GM18517 (cell line): ENCODE data around the gene HOXB4.

ENCODE experiments used
- ATAC-seq: cut with Tn5 transposase; IDR thresholded peaks from one replicate; pipeline ENCODE4 v1.9.1; 2021; ENCODE audit warnings: mild to moderate bottlenecking, moderate library complexity; ENCODE audit not compliant: unreplicated experiment

HOXB4 gene

DNA sequence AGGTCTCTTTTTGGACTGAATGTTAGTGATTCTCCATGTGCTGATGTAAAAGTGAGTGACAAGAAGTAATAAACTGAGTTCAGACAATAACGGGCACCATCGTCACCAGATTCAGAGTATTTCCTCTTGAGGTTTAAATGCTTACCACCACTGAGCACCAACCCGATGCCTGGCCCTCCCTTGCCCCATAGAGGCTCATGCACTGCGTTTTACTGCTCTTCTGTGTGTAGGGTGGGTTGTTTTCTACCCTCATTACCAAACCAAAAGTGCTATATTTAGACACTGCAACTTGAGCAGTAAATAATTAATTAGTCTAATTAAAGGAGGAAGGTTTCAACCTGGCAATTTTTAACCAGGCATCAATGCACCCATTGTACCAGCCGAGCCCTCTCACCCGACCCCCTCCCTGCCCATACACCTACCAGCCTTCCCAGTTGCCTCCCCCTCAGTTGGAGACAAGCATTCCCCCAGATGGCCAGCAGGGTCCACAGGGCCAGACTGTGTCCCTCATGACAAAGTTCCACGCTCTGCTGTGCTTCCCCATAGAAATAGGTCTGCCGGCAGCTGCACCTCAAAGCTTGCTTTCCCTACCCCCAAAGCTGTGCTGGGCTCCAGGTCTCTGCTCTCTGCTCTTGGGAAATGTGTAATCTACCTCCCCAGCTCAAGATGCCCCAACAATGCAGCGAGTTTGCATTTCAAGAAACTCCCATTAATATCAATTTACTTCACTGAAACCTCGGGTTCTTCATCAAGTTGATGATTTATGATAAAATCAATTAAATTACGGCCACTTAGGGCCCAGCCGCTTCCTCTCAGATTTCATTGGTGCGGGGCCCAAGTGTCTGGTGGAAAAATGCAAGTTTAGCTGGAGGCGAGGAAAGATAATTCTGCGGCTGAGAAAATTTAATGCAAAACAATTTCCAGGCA, 16.0 kb downstream of the HOXB4 start:
- ATAC-seq = peak; percentile 64

DNA sequence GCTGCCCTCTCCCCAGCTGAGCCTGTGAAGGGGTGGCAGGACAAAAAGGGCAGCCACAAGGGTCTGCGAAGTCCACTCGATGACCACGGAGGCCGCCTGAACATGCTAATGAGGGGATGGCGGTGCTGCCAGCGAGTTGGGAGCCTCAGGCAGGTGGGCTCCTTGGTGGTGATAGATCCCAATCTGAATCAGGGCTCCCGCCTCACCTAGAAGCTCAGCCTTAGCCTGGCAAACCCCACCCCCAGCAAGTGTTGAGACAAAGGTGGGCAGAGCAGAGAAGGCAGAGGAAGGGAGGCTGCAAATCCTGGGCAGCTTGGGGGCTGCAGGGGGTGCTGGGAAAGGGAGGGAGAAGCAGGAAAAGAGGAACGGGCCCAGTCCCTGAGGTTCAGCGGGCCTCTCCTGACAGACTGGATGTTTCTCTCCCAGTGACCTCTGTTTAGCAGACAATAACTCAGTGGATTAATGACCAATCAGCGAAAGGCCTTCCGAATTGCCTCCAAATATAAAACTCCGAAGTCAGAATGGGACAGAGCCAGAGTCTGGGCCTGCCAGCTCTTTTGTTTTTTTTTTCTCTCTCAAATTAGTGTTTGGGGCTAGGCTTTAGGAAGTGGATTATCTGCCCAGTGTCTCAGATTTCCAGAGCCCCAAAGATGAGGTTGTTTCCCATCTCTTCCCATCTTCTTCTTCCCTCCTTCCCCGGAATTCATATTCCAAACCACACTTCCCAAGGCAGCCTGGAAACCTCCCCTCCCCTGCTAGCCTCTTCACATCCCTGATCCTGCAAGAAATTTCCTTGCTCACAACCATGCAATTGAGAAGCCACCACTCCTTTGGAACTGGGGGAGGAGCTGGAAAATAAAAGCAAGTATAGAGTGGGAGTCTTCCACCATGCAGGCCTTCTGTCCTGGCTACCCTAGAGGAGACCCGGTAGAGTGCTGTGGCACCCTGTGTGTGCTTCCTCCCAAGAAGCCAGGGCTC, 18.0 kb downstream of the HOXB4 start:
- no peak for ATAC-seq

DNA sequence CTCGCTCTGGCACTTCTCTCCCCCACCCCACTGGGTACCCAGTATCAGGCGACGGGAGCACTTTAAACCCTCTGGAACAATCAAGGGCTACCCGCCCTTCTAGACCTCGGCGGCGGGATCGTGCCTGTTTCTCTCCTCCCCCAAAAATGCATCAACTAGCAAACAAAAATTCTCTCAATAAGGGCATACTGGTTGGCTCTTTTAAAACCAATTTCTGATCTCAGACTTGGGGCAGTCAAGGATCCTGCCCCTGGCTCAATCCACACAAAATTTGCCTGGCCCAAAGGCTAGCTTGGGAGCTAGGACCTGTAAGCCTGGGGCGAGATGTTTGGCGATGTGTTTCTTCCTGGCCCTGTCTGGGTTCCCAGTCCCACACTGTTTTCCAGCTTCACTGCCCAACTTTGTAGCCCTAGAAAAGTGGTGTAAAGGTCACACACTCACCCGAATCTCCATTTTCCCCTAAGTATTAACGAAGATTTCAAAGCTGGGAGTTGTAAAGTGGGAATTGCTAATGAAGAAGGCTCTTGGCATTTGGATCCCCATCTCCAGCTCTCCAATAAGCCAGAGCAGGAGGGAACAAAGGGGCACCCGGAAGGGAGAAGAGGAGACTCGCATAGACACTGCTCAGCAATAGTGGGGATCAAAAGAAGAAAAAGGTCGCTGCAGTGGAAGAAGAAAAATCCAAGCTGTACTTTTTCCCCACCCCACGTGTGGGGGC, 18.9 kb downstream of the HOXB4 start:
- ATAC-seq = no peak

DNA sequence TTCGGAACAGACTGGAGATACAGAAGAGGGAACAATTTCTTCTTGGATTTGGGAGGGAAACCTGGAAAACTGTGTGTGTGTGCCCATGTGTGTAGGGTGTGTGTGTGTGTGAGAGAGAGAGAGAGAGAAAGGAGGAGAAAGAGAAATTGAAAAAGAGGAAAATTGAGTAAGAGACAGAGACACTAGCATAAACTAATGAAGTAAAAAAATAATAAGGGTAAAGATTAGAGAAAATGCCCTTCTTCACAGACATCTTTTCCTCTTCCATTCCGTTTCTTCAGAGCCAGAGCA, 19.4 kb downstream of the HOXB4 start:
- no peak for ATAC-seq

DNA sequence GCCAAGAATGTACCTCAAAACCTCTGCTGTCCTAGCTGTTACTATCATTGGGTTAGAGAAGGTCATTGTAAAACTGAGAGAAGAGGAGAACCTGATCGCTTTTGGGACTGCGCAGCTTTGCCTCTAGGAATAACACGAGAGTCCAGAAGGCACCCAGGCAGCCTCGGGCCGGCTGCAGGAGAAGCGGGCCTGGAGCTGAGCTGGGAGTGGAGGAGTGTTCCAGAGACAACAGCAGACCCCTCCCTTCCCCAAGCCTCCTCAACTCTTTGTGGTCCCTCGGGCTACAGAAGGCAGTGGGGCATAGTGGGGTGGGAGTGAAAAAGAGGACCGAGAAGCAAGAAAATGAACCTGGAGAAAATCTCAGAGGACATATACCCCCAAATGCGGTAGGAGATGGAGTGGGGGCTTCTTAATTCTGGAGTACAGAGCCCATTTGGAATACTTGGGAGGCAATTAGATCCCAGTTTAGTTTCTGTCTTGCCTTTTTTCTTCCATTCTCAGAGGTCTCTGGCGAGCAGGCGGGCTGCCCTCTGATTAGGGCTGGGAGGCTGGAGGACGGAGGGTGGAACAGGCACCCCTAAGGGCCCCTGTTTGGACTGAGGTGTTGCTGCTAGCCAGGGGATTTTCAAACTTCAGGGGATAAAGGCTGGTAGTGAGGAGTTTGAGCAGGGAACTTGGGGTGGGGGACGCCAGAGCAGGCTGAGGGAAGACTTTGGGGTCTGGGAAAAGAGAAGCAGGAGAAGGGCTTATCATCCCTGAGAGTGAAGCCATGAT, 19.9 kb downstream of the HOXB4 start:
- no peak for ATAC-seq

DNA sequence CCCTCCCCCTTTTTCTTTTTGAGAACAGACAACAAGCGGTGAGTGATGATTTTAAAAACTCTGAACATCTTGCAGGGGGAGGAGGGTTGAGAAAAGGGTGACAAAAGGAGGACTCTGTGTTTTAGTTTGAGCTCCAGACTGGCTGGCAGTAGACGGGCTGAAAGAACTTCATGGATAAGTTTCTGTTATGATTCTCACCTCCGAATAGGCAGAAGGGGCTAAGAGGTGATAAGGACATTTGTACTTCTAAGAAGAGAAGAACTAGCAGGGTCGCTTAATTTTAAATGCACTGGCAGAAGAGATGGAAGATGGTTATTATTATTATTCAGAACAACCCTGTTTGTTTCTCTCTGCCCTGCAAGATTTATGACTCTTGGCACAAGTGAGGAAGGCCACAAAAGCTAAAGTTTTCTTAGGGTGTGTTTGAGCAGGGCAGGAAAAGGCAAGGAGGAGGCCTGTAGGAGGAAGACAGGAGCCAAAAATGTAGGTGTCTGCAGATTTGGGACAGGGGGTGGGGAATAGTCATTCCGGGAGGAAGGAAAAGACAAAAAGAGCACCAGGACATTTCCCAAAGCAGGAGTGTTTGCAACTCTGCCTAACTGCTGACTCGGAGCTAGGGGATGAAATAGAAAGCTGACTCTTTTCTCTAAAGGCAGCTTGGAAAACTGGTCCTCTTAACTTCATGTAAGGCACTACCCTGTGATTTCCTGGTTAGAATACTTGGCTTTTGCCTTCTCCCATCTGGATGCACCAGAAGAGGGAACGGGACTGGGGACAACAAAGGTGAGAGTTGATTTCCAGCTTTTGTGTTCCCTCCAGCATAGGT, 21.4 kb downstream of the HOXB4 start:
- ATAC-seq = no peak

DNA sequence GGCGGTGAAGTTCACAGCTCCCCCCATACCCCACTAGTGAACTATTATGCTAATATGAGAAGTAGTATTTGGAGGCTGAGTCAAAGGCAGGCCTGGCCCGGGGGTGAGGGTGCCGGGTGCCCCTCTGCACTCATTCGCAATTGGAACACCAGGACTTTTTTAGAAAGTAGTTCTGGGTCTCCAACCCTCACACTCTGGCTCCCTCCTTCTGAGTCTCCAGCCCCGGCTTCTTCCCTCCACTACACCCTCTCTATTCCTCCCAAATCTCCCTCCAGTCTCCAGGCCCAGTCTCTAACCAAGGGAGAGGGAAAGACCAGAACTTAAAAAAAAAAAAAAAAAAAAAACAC, 21.9 kb downstream of the HOXB4 start:
- no peak for ATAC-seq

DNA sequence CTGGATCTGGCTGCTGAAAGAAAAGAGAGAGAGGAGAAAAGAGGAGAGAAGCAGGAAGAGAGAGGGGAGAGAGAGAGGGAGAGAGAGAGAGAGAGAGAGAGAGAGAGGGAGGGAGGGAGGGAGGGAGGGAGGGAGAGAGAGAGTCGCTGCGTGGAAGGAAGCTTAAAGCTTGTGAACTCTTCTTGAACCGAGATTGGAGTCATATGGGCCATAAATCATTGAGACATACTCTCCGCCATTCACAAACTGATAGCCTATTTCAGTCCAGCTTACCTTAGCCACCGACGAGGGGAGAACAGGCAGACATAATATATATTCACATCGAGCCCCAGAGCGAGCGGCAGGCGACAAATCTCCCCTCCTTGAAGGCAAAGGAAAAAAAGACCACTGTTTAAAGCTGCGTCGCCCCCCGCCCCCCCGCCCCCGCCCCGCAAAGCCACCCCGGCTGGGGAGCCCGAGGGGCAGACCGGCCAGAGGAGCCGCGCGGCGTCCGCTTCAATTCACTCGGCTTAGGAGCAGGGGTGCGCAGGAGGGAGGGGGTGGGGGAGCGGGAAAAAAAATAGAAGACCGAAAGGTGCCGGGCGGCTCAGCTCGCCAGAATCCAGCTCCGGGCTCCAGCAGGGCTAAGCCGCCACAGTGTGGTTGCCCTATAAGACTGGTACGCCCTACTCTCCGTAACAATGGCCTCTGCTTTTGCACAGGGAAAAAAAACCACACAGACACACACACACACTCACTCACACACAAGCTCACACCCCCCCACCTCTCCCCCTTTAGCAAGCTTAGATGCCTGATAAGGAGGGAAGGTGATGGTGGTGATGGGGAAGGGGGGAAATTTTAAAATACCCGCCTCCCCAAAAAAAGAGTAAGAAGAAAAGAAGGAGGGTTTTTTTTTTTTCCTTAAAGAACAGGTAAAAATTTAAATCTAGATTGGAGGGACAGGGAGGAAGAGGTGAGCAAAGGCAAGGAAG, 22.6 kb downstream of the HOXB4 start:
- ATAC-seq = no peak

DNA sequence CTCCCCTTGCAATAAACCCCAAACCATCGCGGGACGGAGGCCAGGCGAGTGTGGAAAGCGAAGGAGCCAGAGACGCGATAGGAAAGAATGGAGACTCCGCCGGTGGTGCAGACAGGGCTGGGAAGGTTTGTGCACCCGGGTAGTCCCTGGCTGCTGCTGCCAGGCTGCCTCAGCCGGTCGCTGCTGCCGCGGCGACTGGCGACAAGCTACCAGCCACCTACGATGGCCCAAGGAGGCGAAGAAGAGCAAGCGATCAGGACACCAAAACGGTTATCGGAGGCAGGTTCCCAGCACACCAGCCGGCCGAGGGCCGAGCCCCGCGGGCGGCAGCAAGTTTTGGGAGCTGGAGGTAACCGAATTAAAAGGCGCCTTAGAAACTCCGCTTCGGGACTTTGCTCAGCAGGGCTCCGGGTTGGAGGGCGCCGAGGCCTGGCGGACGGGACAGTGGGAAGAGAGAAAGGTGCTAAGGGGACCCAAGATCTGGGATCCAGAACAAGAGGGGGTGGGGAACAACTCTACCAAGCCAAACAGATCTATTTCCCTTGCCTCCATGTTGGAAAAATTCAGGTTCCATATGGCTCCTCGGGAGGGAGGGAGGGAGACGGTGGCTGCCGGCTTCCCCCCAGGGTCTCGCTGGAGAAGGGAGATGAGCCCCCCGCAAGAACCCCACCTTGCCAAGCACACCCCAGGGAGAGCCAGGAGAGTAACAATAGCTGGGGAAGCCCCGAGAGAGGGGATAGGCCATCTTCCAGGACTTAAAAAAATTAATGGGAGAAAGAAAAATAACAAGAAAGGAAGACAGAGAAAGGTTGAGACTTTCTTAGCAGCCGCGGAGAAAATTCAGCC, 23.5 kb downstream of the HOXB4 start:
- ATAC-seq = no peak

DNA sequence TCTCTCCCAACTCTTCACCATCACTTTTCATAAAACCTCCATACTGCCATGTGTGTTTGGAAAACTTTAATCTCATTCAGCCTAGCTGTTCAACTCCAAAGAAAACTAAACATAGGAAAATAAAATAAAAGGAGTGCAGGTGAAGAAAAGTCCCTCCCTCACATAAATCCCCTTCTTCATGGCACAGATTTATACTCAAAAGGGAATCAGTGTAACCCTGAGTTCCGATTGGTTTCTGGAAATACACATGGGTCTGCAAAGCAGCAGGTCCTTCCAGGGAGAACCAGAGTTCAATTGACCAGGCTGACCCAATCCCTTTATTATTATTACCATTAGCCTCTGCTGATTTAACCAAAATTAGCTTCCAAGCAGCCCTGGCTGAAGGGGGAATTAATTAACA, 24.3 kb downstream of the HOXB4 start:
- ATAC-seq = no peak

DNA sequence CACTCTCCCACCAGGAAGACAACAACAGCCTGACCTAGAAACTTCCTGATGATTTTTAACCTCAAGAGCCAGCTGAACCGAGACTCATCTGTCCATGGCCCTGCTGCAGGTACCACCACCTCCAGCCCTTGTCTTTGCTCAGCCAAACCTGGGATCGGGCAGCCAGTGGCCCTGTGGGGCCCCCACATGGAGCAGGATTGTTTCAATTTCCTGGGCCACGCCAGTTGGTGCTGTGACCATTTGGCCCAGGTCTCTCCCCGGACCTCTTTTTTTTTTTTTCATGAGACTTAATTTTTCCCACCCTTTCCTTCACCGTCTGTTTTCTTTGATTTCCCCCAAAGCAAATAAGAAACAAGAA, 25.0 kb downstream of the HOXB4 start:
- ATAC-seq = no peak

DNA sequence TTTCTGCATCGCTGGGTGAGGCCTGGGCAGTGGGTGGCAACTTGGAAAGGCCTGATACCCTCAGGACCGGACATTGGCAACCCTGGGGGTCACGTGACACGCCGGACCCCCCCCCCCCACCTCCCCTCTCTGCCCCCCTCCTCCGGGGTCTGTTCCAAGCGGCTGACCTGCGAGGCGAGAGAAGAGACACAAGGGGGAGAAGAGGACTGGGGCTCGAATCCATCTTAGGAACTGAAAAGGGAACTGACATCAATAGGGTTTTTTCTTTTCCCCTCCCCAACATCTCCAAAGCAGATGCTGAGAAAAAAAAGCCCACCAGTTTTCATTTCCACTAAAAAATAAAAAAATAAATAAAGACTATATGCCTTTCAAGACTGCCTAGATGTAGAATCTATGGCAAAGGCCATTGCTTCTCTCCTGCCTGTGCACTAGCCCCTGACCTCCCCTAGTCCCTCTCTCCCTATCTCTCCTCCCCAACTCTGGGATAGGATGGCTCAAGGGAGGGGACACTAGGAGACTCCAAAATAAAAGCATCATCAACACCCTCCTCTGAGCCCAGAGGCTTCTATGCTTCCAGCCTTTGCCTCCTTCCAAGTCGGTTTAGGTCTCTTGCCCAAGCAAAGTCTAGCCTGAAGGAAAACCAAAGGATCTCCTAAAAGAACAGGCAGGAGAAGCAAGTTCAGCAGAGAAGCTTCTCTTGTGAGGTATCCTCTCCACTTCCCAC, 25.5 kb downstream of the HOXB4 start:
- no peak for ATAC-seq

DNA sequence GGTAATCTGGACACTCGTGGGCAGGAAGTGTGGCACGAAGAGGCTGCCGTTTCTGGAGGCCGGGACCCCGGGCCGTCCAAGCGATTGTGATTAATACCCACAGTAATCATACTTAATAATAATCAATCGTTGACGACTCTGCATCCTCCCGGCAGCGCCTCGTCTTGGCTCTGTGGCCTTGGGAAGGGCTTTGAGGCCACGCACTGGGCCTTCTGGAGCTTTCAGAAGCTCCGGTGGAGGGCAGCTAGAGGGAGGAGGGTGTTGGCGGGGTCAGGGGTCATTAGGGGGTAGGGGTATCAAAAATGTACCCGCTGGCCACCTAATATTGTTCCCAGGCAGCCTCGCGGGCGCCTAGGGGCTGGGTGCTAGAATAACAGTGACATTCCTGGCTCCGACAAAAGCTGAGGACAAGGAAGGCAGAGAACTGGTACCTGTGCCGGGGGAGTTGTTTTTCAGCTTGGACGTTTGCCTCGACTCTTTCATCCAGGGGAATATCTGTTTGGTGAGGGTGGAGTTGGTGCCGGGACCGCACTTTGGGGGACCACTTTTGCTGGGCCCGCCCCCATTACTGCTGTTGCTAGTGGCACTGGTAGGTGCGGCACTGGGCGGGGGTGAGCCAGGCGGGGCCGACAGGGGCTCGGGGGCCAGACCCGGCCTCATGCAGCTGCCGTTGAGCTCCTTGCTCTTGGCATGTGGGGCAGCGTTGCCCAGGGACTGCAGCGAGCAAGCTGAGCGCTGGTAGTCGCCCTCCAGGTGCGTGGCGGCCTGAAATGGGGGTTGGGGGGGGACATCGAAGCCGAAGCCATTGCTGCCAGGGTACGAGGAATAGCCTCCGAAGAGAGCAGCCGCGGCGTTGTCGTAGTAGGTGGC, 26.3 kb downstream of the HOXB4 start:
- no peak for ATAC-seq

DNA sequence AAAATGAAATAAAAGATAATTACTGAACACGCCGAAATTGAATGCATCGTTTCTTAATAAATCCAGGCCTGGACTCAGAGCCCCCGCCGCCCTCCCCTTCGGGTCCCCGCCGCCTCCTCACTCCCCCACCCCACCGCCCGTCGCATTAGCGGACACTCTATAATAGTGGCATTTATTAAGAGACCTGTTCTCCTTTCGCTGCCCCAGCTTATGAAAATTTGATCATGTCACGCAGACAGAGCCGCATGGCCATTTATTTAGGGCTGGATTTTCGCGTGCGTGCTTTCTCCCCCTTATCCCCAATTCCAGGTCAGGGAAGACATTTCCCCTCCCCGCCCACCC, 27.0 kb downstream of the HOXB4 start:
- no peak for ATAC-seq

DNA sequence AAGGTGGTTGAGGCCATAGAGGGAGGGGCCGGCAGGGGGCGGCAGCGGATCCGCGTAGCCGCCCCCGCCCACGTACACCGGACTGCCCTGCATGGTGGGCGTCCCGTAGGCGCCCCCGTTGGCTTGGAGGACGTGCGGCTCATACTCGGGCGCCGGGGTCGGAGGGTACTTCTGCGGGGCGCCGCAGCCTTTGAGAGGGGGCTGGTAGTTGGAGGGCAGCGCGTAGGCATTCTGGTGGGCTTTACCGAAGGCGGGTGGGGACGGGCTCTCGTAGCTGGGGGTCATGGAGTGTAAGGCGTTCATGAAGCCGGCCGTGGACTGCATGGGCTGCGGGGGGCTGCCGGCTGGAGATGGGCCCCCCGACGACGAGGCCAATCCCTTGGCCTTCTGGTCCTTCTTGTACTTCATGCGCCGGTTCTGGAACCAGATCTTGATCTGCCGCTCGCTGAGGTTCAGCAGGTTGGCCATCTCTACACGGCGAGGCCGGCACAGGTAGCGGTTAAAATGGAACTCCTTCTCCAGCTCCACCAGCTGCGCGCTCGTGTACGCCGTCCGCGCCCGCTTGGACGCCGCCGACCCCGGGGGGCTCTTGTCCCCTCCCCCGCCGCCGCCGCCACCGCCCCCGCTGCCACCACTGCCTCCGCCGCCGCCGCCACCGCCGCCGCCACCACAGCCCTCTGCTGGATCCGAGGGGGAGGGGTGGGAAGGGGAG, 27.5 kb downstream of the HOXB4 start:
- ATAC-seq = no peak
